Stimulated activated CD4-positive, alpha-beta T cell treated with anti-CD3 and anti-CD28 coated beads, Interleukin-1b, Interleukin-23, amount 100 ng/mL, for 48 hours (primary cell): ENCODE measurements around the gene COX4I1.

Experiments
- DNase-seq: peaks from one replicate; pipeline ENCODE4 v3.0.0-alpha.2; 2020

Gene COX4I1

GRCh38 chr16:85844169-85844481 is 44.6 kb downstream of the COX4I1 start:
- DNase-seq = no peak

- no peak for DNase-seq
These were observed 45.3 kb downstream of the COX4I1 start for GRCh38 chr16:85844786-85845185.

GRCh38 chr16:85845266-85845665 is 45.8 kb downstream of the COX4I1 start:
- DNase-seq = no peak

- no peak for DNase-seq
These were observed 47.0 kb downstream of the COX4I1 start for GRCh38 chr16:85846461-85846860.

- DNase-seq = no peak
These were observed 47.5 kb downstream of the COX4I1 start for GRCh38 chr16:85847036-85847435.

- no peak for DNase-seq
These were observed 48.4 kb downstream of the COX4I1 start for GRCh38 chr16:85847681-85848601.

- no peak for DNase-seq
These were observed 49.5 kb downstream of the COX4I1 start for GRCh38 chr16:85848986-85849385.

- DNase-seq = no peak
These were observed 49.9 kb downstream of the COX4I1 start for GRCh38 chr16:85849388-85849787.

- DNase-seq = no peak
These were observed 50.9 kb downstream of the COX4I1 start for GRCh38 chr16:85850344-85850880.

- DNase-seq = no peak
These were observed 51.7 kb downstream of the COX4I1 start for GRCh38 chr16:85851034-85851785.

GRCh38 chr16:85853547-85854545 is 54.4 kb downstream of the COX4I1 start:
- DNase-seq = no peak

GRCh38 chr16:85854935-85855334 is 55.4 kb downstream of the COX4I1 start:
- no peak for DNase-seq

- no peak for DNase-seq
These were observed 56.6 kb downstream of the COX4I1 start for GRCh38 chr16:85856079-85856478.

- DNase-seq = no peak
These were observed 57.1 kb downstream of the COX4I1 start for GRCh38 chr16:85856585-85856984.
